Endothelial cell of umbilical vein (primary cell): ENCODE results near the gene TMEM30B. TPM values are rescaled to one million over a fixed set of nuclear protein-coding genes. Genes with fewer than 3 reads are reported as not detected.

Experiments
- BruUV-seq: library from RNA; stranded (reverse); fragments of 400-500 nt; replicated peaks from 2 replicates; lab custom pipeline; 2021; lab: Mats Ljungman, UMichigan
- CTCF ChIA-PET: fragments of 300-600, 350-600 bp; sonication (Branson Sonifier 250); formaldehyde crosslinking; loops from one replicate; lab custom pipeline; 2021; ENCODE audit warnings: antibody characterized with exemption, inconsistent platforms; lab: Charles Lee
- POLR2A ChIA-PET: fragments of 300-600, 350-600 bp; sonication (Branson Sonifier 250); formaldehyde crosslinking; loops from one replicate; lab custom pipeline; 2021; ENCODE audit warnings: antibody characterized with exemption, inconsistent platforms; lab: Charles Lee
- DNase-seq: peaks from one replicate; pipeline ENCODE4 v3.0.0-alpha.2; 2011; ENCODE audit warnings: low read depth, low spot score
- FAIRE-seq: peaks from 2 replicates; lab custom pipeline; 2011; peaks lifted over from hg19 to GRCh38; lab: Jason Lieb, UNC
- H2AFZ ChIP-seq: 2 replicates; pipeline ENCODE4 v1.6.0; 2012; ENCODE audit warnings: low read depth, low read length, control low read depth, inconsistent platforms
- H3K27ac ChIP-seq: 2 replicates; pipeline ENCODE4 v1.5.1; 2011; ENCODE audit warnings: low read depth, mild to moderate bottlenecking, control low read depth, low read length, moderate library complexity; ENCODE audit not compliant: insufficient read depth
- H3K27me3 ChIP-seq, 2 experiments: 2 replicates each; pipeline versions ENCODE4 v1.6.0 to v1.6.1; 2011; ENCODE audit warnings: low read length in 2 of 2, mixed read lengths in 1 of 2; ENCODE audit not compliant: control insufficient read depth in 2 of 2, insufficient read depth in 2 of 2
- H3K36me3 ChIP-seq, 2 experiments: 2 replicates in 1 of 2; 3 replicates in 1 of 2; pipeline ENCODE4 v1.5.1; 2011; ENCODE audit warnings: low read length in 2 of 2, mild to moderate bottlenecking in 1 of 2, moderate library complexity in 1 of 2; ENCODE audit not compliant: control insufficient read depth in 2 of 2, insufficient read depth in 2 of 2; ENCODE audit errors: extremely low read depth in 1 of 2
- H3K4me1 ChIP-seq: 3 replicates; pipeline ENCODE4 v1.5.1; 2011; ENCODE audit warnings: mild to moderate bottlenecking, low read length; ENCODE audit not compliant: control insufficient read depth, insufficient read depth; ENCODE audit errors: extremely low read depth
- H3K4me2 ChIP-seq: 2 replicates; pipeline ENCODE4 v1.6.1; 2011; ENCODE audit warnings: low read length, control low read depth, mixed read lengths; ENCODE audit not compliant: insufficient read depth
- H3K4me3 ChIP-seq, 3 experiments: fragments of 200-600 bp in 1 of 3; sonication (generic), shearing (Covaris generic) in 1 of 3; replicated peaks in 1 of 3; 2 replicates each; pipeline ENCODE4 v1.5.1; 2011 to 2016; ENCODE audit warnings: control low read depth in 3 of 3, low read length in 3 of 3, mild to moderate bottlenecking in 2 of 3, inconsistent platforms in 1 of 3, low read depth in 1 of 3, moderate library complexity in 1 of 3; ENCODE audit not compliant: insufficient read depth in 1 of 3
- H3K79me2 ChIP-seq: 2 replicates; pipeline ENCODE4 v1.6.0; 2012; ENCODE audit warnings: low read length, inconsistent platforms; ENCODE audit not compliant: control insufficient read depth, insufficient read depth
- H3K9ac ChIP-seq: replicated peaks from 2 replicates; pipeline ENCODE3; 2011; ENCODE audit warnings: low read length, control low read depth; ENCODE audit not compliant: insufficient read depth; ENCODE audit errors: extremely low read depth
- H3K9me1 ChIP-seq: replicated peaks from 3 replicates; pipeline ENCODE4 v1.6.0; 2011; ENCODE audit warnings: mild to moderate bottlenecking, low read length; ENCODE audit not compliant: control insufficient read depth, insufficient read depth; ENCODE audit errors: extremely low read depth
- H3K9me3 ChIP-seq: replicated peaks from 2 replicates; pipeline ENCODE4 v1.5.1; 2012; ENCODE audit warnings: low read length, inconsistent platforms; ENCODE audit not compliant: control insufficient read depth, insufficient read depth
- H4K20me1 ChIP-seq: replicated peaks from 2 replicates; pipeline ENCODE3; 2011; ENCODE audit warnings: mild to moderate bottlenecking, low read length; ENCODE audit not compliant: control insufficient read depth, insufficient read depth; ENCODE audit errors: extremely low read depth
- CTCF ChIP-seq, 2 donors: IDR thresholded peaks; 1 replicate in 1 of 2; 2 replicates in 1 of 2; pipeline ENCODE4 v1.5.1; 2011; ENCODE audit warnings: low read length in 2 of 2, mild to moderate bottlenecking in 2 of 2, moderate library complexity in 2 of 2, control low read depth in 1 of 2, inconsistent platforms in 1 of 2, low read depth in 1 of 2; ENCODE audit not compliant: insufficient read depth in 1 of 2; ENCODE audit errors: extremely low read depth in 1 of 2
- EZH2 ChIP-seq: IDR thresholded peaks from 2 replicates; pipeline ENCODE4 v1.6.1; 2012; ENCODE audit warnings: borderline replicate concordance, low read depth, mild to moderate bottlenecking, moderate library complexity, low read length, inconsistent platforms; ENCODE audit not compliant: severe bottlenecking
- FOS ChIP-seq: IDR thresholded peaks from 2 replicates; pipeline ENCODE4 v1.6.1; 2011; ENCODE audit warnings: mild to moderate bottlenecking, low read length, moderate library complexity, borderline replicate concordance; ENCODE audit not compliant: insufficient read depth
- GATA2 ChIP-seq: IDR thresholded peaks from 2 replicates; pipeline ENCODE4 v1.7.0; 2011; ENCODE audit warnings: low read depth, mild to moderate bottlenecking, moderate library complexity, mixed read lengths, low read length; ENCODE audit not compliant: insufficient read length, insufficient read depth
- JUN ChIP-seq: IDR thresholded peaks from 2 replicates; pipeline ENCODE4 v1.6.1; 2011; ENCODE audit warnings: borderline replicate concordance, low read depth; ENCODE audit not compliant: insufficient read length, insufficient read depth
- MAX ChIP-seq: IDR thresholded peaks from 2 replicates; pipeline ENCODE4 v1.6.1; 2011; ENCODE audit not compliant: insufficient read depth, insufficient read length
- MYC ChIP-seq: IDR thresholded peaks from one replicate; pipeline ENCODE4 v1.6.1; 2011; ENCODE audit warnings: mild to moderate bottlenecking, low read depth, low read length
- POLR2A ChIP-seq: IDR thresholded peaks from 2 replicates; pipeline ENCODE4 v1.6.1; 2012; ENCODE audit warnings: low read depth, mild to moderate bottlenecking, control low read depth, low read length
- POLR2AphosphoS5 ChIP-seq: IDR thresholded peaks from 2 replicates; pipeline ENCODE4 v1.6.1; 2012; ENCODE audit warnings: low read depth, mild to moderate bottlenecking, control low read depth, low read length, moderate library complexity; ENCODE audit not compliant: insufficient read depth
- dilution Hi-C: fragments of 300-500 bp; cut with MboI; formaldehyde crosslinking; loops from one replicate; pipeline ENCODE4 v1.15.0; 2019; ENCODE audit warnings: low sequenced_read_pairs; ENCODE audit not compliant: extremely low pct_ligation_motif_present
- intact Hi-C: fragments of 100-400 bp; cut with micrococcal nuclease; formaldehyde crosslinking; loops from one replicate; pipeline ENCODE4 v1.10.0; 2022
- polyA plus RNA-seq, 4 experiments: library from polyadenylated mRNA; depleted of rRNA in 3 of 4; stranded (reverse) in 3 of 4; unstranded in 1 of 4; fragments of >200 nt; gene quantifications; 2 replicates each; pipeline versions ENCODE4 v1.2.1 to v1.2.3, GENCODE V29; 2011 to 2012; ENCODE audit warnings: missing spikeins in 1 of 4
- total RNA-seq: library from RNA; stranded (reverse); gene quantifications from 2 replicates; pipeline ENCODE4 v1.2.3, GENCODE V29; 2021

TMEM30B gene
- total and polyA plus RNA-seq, 2 donors (not counting 3 experiments of a cell fraction or from before 2014, with no cell fraction given) = 0.32 to 0.35 TPM

- BruUV-seq = no TSS peak
- no peaks in the 10 kb centered on the region for H4K20me1 ChIP-seq
- H3K9ac ChIP-seq = no peak overlapping the region
- DNase-seq (no peak), FAIRE-seq (no peak)
- CTCF ChIA-PET = interaction anchor here (0.5 to 2.1 kb wide), 25 partner anchors 8 to 1321 kb away, joined by 3 to 38 read pairs (median 3); no protein-coding TSS in a partner anchor
- intact Hi-C loops (loop anchor here (5.0 kb wide), 1 partner anchor 953 kb away; no protein-coding TSS in a partner anchor), dilution Hi-C loops (loop anchor here (25.0 kb wide), 1 partner anchor 177 kb away; no protein-coding TSS in a partner anchor)
- no peaks in the 10 kb centered on the region for H3K36me3 ChIP-seq
- POLR2A ChIA-PET = no interaction called here
- no peak overlapping the region for H3K27ac ChIP-seq
- no peak overlapping the region for H3K4me2 ChIP-seq
- H3K9me3 ChIP-seq = no peaks in the 10 kb centered on the region
- no peaks in the 10 kb centered on the region for H3K9me1 ChIP-seq
- TF ChIP-seq FOS = peak; percentile 41
- TF ChIP-seq JUN = no peak
- H3K79me2 ChIP-seq = no peaks in the 10 kb centered on the region
- H3K4me1 ChIP-seq = peaks cover 16% of the 10 kb centered on the region
- H2AFZ ChIP-seq = peak overlapping the region; percentile 72
- H3K4me3 ChIP-seq = no peak overlapping the region
- no peaks in the 10 kb centered on the region for H3K27me3 ChIP-seq
Observed at GRCh38 chr14:61285364-61285763, 4.2 kb upstream of the TMEM30B start.

GRCh38 chr14:61284001-61284400 is 2.9 kb upstream of the TMEM30B start:
- dilution Hi-C loops = loop anchor here (25.0 kb wide), 1 partner anchor 178 kb away; no protein-coding TSS in a partner anchor
- no peak overlapping the region for H3K4me3 ChIP-seq

More at GRCh38 chr14:61284001-61284400, 2.9 kb upstream of the TMEM30B start:
- no peaks in the 10 kb centered on the region for H3K36me3 ChIP-seq
- no peaks in the 10 kb centered on the region for H3K79me2 ChIP-seq
- H3K27me3 ChIP-seq = peaks cover 0 to 2% of the 10 kb centered on the region in 2 experiments
- CTCF ChIA-PET = interaction anchor here (1.3 to 2.1 kb wide), 3 partner anchors 12 to 659 kb away, joined by 4 to 18 read pairs (median 9); no protein-coding TSS in a partner anchor
- POLR2A ChIA-PET = no interaction called here
- peaks cover 16% of the 10 kb centered on the region for H3K4me1 ChIP-seq
- H3K9ac ChIP-seq = no peak overlapping the region
- no peak overlapping the region for H2AFZ ChIP-seq
- TF ChIP-seq MYC (no peak), POLR2AphosphoS5 (no peak), MAX (no peak), EZH2 (no peak), FOS (no peak), JUN (no peak), POLR2A (no peak), GATA2 (no peak), CTCF (IDR thresholded peaks at IDR 0.05; ENCODE audit: extremely low read depth in 1 of 2, insufficient read depth in 1 of 2, low read depth in 1 of 2, low read length in 2 of 2) (no peak)
- no peak overlapping the region for H3K4me2 ChIP-seq
- BruUV-seq = no TSS peak
- DNase-seq (no peak), FAIRE-seq (no peak)
- no peak overlapping the region for H3K27ac ChIP-seq
- no peaks in the 10 kb centered on the region for H4K20me1 ChIP-seq
- no peaks in the 10 kb centered on the region for H3K9me1 ChIP-seq
- H3K9me3 ChIP-seq = no peaks in the 10 kb centered on the region
- intact Hi-C loops = loop anchor here (5.0 kb wide), 1 partner anchor 1037 kb away; the partner anchor contains the start of gene PPM1A
